GM18519 (cell line): ENCODE data around the gene ZNF223.
A peak's percentile ranks its signal among the peaks of the same experiment; 100 is the strongest.

ENCODE experiments used
- ATAC-seq: cut with Tn5 transposase; IDR thresholded peaks from one replicate; pipeline ENCODE4 v1.9.1; 2021; ENCODE audit warnings: mild to moderate bottlenecking, moderate library complexity; ENCODE audit not compliant: unreplicated experiment, low FRiP score

ZNF223 gene

GRCh38 chr19:44051650-44052402 is at the start of gene ZNF223:
ZNF223 (plus strand) TSS chr19:44052036; CDS start chr19:44055177, 3,141 bp downstream.
- no peak for ATAC-seq

GRCh38 chr19:44002212-44002565 is 49.6 kb upstream of the ZNF223 start:
- no peak for ATAC-seq

- peak; percentile 71 for ATAC-seq
Measured at GRCh38 chr19:44002566-44003460, 49.0 kb upstream of the ZNF223 start, which contains the start of gene ZNF230. ZNF230 (plus strand) TSS chr19:44002957; CDS start chr19:44007079, 4,122 bp downstream.

- no peak for ATAC-seq
Measured at GRCh38 chr19:44003461-44004009, 48.3 kb upstream of the ZNF223 start.

DNA sequence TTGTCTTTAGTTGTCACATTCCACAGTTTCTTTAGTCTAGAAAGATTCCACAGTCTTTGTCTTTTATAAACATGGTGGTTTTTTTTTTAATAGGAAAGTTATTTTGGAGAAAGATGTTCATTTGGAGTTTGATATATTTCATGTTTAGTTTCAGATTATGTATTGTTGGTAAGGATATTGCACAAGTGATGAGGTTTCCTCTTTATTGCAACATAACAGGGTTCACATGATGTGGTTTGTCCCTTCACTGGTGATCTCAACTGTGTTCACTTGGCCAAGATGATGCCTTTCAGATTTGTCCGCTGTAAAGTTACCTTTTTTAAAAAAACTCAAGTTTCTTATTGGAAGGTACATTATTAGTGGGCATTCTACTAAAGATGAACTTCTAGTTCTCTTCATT is 45.9 kb upstream of the ZNF223 start:
- ATAC-seq, result no peak

GRCh38 chr19:44007473-44007872 is 44.4 kb upstream of the ZNF223 start:
- no peak for ATAC-seq

DNA sequence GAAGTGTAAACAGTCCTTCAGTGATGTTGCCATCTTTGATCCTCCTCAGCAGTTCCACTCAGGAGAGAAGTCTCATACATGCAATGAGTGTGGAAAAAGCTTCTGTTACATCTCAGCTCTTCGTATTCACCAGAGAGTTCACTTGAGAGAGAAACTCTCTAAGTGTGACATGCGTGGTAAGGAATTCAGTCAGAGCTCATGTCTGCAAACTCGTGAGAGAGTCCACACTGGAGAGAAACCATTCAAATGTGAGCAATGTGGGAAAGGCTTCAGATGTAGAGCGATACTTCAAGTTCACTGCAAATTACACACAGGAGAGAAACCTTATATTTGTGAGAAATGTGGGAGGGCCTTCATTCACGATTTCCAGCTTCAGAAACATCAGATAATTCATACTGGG is 41.4 kb upstream of the ZNF223 start:
- no peak for ATAC-seq

- ATAC-seq, result no peak
Measured at GRCh38 chr19:44019498-44019897, 32.3 kb upstream of the ZNF223 start.

DNA sequence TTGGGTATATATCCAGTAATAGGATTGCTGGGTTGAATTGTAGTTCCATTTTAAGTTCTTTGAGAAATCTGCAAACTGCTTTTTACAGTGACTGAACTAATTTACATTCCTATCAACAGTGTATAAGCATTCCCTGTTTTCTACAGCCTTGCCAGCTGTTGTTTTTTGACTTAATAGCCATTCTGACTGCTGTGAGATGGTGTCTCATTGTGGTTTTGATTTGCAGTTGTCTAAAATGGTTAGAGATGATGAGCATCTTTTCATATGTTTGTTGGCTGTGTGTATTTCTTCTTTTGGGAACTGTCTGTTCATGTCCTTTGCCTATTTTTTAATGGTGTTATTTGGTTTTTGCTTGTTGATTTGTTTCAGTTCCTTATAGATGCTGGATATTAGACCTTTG is 30.6 kb upstream of the ZNF223 start:
- no peak for ATAC-seq

GRCh38 chr19:44024900-44025216 is 27.0 kb upstream of the ZNF223 start:
- ATAC-seq, result no peak

- ATAC-seq, result peak; percentile 69
Measured at GRCh38 chr19:44025217-44025936, 26.5 kb upstream of the ZNF223 start, which contains the start of gene ZNF222. ZNF222 (plus strand) TSS chr19:44025379; CDS start chr19:44025437, 58 bp downstream.

DNA sequence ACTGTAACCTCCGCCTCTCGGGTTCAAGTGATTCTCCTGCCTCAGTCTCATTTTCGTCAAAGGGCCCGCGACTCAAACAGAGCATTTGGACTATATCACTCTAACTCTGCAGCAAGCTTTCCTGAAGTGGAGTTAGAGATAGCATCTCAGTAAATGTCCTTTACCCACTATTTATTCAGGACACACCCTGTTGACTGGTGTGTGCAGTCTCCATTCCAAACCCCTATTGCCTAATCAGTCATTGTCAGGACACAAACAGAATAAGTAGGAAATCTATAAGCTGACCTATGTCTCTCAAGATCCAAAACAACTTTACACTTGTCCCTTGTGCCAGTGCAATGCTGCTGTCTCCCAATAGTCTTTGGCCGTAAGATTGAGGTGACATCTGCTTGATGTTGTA is 25.2 kb upstream of the ZNF223 start:
- ATAC-seq, result no peak

DNA sequence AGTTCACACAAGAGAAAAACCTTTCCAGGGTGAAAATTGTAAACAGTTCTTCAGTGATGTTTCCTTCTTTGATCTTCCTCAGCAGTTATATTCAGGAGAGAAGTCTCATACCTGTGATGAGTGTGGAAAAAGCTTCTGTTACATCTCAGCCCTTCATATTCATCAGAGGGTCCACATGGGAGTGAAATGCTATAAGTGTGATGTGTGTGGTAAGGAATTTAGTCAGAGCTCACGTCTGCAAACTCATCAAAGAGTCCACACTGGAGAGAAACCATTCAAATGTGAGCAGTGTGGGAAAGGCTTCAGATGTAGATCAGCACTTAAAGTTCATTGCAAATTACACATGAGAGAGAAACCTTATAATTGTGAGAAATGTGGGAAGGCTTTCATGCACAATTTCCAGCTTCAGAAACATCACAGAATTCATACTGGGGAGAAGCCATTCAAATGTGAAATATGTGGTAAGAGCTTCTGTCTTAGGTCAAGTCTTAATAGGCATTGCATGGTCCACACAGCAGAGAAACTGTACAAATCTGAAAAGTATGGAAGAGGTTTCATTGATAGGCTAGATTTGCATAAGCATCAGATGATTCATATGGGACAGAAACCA is 19.7 kb upstream of the ZNF223 start:
- ATAC-seq, result no peak

- no peak for ATAC-seq
Measured at GRCh38 chr19:44042147-44042546, 9.7 kb upstream of the ZNF223 start.

- ATAC-seq, result no peak
Measured at GRCh38 chr19:44050740-44051649, 841 bp upstream of the ZNF223 start.

DNA sequence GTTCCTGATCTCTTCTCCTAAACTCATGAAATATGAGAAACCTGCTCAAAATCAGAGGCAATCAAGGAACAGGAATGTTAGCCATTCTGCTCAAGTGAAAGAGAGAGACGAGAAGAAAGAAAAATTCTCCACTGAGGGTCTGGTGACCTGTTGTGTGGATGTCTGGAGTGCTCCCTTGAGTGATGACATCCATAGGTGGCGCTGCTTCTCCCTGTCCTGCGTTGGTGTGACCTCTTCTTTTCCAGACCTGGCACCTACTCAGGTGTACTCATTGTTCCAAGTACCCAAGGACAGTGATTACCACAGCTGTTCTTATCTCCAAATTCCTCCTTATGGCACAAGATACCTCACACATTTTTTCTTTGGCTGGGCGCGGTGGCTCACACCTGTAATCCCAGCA is 4.0 kb downstream of the ZNF223 start:
- no peak for ATAC-seq

DNA sequence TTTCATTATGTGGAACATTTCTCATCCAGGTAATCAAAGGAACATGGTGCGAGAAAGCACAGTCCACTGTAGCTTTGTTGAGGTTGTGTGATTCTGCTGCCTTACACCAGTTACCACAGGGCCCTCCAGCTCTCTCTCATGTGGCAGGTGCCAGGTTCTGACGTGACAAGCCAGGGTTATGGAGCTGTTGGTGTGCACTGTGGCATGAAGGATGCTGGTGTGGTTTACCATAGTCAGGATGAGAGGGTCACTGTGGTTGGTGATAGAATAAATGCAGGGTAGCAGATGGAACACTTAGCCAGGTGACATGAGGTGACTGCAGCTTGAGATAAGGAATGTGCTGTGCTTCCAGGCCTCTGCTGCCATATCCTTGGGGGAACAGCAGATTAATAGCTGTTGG is 7.4 kb downstream of the ZNF223 start:
- no peak for ATAC-seq

DNA sequence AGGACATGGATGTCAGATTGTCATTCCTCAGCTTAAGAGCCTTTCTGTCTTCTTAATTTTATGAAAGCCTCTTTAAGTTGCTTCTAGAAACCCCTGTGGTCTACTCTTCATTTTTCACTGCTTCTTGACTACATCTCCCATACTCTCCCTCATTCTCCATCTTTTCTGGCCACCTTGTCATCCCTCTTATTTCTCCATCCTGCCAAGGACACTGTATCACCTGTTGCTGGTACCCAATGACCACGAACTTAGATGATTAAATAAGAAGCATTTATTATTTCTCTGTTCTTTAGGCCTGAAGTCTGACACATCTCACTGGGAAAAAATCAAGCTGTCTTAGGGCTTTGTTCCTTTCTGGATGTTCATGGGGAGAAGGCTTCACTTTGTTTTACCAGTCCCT is 9.2 kb downstream of the ZNF223 start:
- ATAC-seq, result no peak

GRCh38 chr19:44066305-44066704 is 14.5 kb downstream of the ZNF223 start:
- no peak for ATAC-seq
